Fibroblast of lung (primary cell): Measurements from ENCODE around the gene CRABP1. TPM values are rescaled to one million over a fixed set of nuclear protein-coding genes. Genes with fewer than 3 reads are reported as not detected.

Experiments used
- DNase-seq, 2 donors: peaks; one replicate each; pipeline versions ENCODE4 v3.0.0 to v3.0.0-alpha.2; 2010; ENCODE audit warnings: low read depth in 2 of 2
- H2AFZ ChIP-seq: 2 replicates; pipeline ENCODE4 v1.5.1; 2012; ENCODE audit warnings: low read length, control low read depth, inconsistent platforms
- H3K27ac ChIP-seq: 2 replicates; pipeline ENCODE4 v1.5.1; 2011; ENCODE audit warnings: low read length, control low read depth; ENCODE audit not compliant: insufficient read depth
- H3K27me3 ChIP-seq: 2 replicates; pipeline ENCODE4 v1.5.1; 2011; ENCODE audit warnings: mild to moderate bottlenecking, low read length; ENCODE audit not compliant: control insufficient read depth, insufficient read depth
- H3K36me3 ChIP-seq: 2 replicates; pipeline ENCODE4 v1.5.1; 2011; ENCODE audit warnings: low read length; ENCODE audit not compliant: control insufficient read depth, insufficient read depth
- H3K4me1 ChIP-seq: 2 replicates; pipeline ENCODE4 v1.5.1; 2011; ENCODE audit warnings: low read length; ENCODE audit not compliant: control insufficient read depth, insufficient read depth; ENCODE audit errors: extremely low read depth
- H3K4me2 ChIP-seq: 2 replicates; pipeline ENCODE4 v1.5.1; 2011; ENCODE audit warnings: low read length, control low read depth; ENCODE audit not compliant: insufficient read depth; ENCODE audit errors: extremely low read depth
- H3K4me3 ChIP-seq, 4 experiments: fragments of 200-600 bp in 1 of 4; sonication (generic) in 1 of 4; replicated peaks in 1 of 4; 2 replicates each; pipeline ENCODE4 v1.5.1; 2011 to 2016; ENCODE audit warnings: low read length in 4 of 4, low read depth in 3 of 4, mild to moderate bottlenecking in 3 of 4, control low read depth in 2 of 4, inconsistent platforms in 1 of 4, mixed read lengths in 1 of 4; ENCODE audit not compliant: insufficient read depth in 1 of 4; ENCODE audit errors: control extremely low read depth in 1 of 4
- H3K79me2 ChIP-seq: 2 replicates; pipeline ENCODE4 v1.5.1; 2012; ENCODE audit warnings: mild to moderate bottlenecking, low read length, inconsistent platforms; ENCODE audit not compliant: control insufficient read depth, insufficient read depth
- H3K9ac ChIP-seq: 2 replicates; pipeline ENCODE4 v1.5.1; 2011; ENCODE audit warnings: mild to moderate bottlenecking, low read length, control low read depth; ENCODE audit not compliant: insufficient read depth
- H3K9me3 ChIP-seq: 2 replicates; pipeline ENCODE4 v1.5.1; 2012; ENCODE audit warnings: low read depth, low read length; ENCODE audit not compliant: control insufficient read depth, insufficient read depth
- H4K20me1 ChIP-seq: 2 replicates; pipeline ENCODE4 v1.5.1; 2011; ENCODE audit warnings: low read length; ENCODE audit not compliant: control insufficient read depth, insufficient read depth; ENCODE audit errors: extremely low read depth
- CTCF ChIP-seq, 2 donors: IDR thresholded peaks in 1 of 2; conservative IDR thresholded peaks in 1 of 2; 1 replicate in 1 of 2; 2 replicates in 1 of 2; pipeline ENCODE4 v1.5.1; 2011 to 2012; ENCODE audit warnings: low read length in 2 of 2, control low read depth in 1 of 2, inconsistent platforms in 1 of 2, low read depth in 1 of 2, mild to moderate bottlenecking in 1 of 2
- EZH2 ChIP-seq: IDR thresholded peaks from 2 replicates; pipeline ENCODE4 v1.5.1; 2012; ENCODE audit warnings: low read length, control low read depth, mild to moderate bottlenecking; ENCODE audit errors: missing control alignments
- polyA plus RNA-seq, 2 donors: library from polyadenylated mRNA; depleted of rRNA in 1 of 2; stranded (reverse) in 1 of 2; unstranded in 1 of 2; fragments of >200 nt; gene quantifications; 2 replicates each; pipeline ENCODE4 v1.2.1, GENCODE V29; 2011 to 2012; ENCODE audit warnings: missing spikeins in 1 of 2
- total RNA-seq: library from RNA; depleted of rRNA; stranded (reverse); fragments of >200 nt; gene quantifications from 2 replicates; pipeline ENCODE4 v1.2.1, GENCODE V29; 2014

CRABP1 gene
- total and polyA plus RNA-seq, 2 donors (not counting 1 experiment from before 2014, with no cell fraction given): not detected

- no peak overlapping the region for H3K27ac ChIP-seq
- H3K4me2 ChIP-seq: no peak overlapping the region
- H2AFZ ChIP-seq: no peak overlapping the region
- no peaks in the 10 kb centered on the region for H3K4me1 ChIP-seq
- TF ChIP-seq CTCF (conservative IDR thresholded peaks at IDR 0.05 in 1 of 2, IDR thresholded peaks at IDR 0.05 in 1 of 2; ENCODE audit: low read depth in 1 of 2, low read length in 2 of 2): no peak
- TF ChIP-seq EZH2: no peak
- H3K79me2 ChIP-seq: no peaks in the 10 kb centered on the region
- no peaks in the 10 kb centered on the region for H3K36me3 ChIP-seq
- H3K9me3 ChIP-seq: no peaks in the 10 kb centered on the region
- H3K9ac ChIP-seq: no peak overlapping the region
- no peak for DNase-seq
- no peaks in the 10 kb centered on the region for H4K20me1 ChIP-seq
- no peak overlapping the region for H3K4me3 ChIP-seq
- peaks cover 24% of the 10 kb centered on the region for H3K27me3 ChIP-seq
Measured at GRCh38 chr15:78347586-78348543, 7.7 kb downstream of the CRABP1 start.

GRCh38 chr15:78350058-78350457 is 9.9 kb downstream of the CRABP1 start:
- H2AFZ ChIP-seq: no peak overlapping the region
- H3K27ac ChIP-seq: no peak overlapping the region
- H3K9ac ChIP-seq: no peak overlapping the region
- no peak overlapping the region for H3K4me3 ChIP-seq
- H3K27me3 ChIP-seq: peaks cover 22% of the 10 kb centered on the region
- TF ChIP-seq EZH2 (no peak), CTCF (conservative IDR thresholded peaks at IDR 0.05 in 1 of 2, IDR thresholded peaks at IDR 0.05 in 1 of 2; ENCODE audit: low read depth in 1 of 2, low read length in 2 of 2) (no peak)
- H4K20me1 ChIP-seq: no peaks in the 10 kb centered on the region
- no peaks in the 10 kb centered on the region for H3K36me3 ChIP-seq
- H3K79me2 ChIP-seq: no peaks in the 10 kb centered on the region
- H3K9me3 ChIP-seq: no peaks in the 10 kb centered on the region
- H3K4me2 ChIP-seq: no peak overlapping the region
- no peaks in the 10 kb centered on the region for H3K4me1 ChIP-seq
- DNase-seq: no peak

- TF ChIP-seq CTCF (conservative IDR thresholded peaks at IDR 0.05 in 1 of 2, IDR thresholded peaks at IDR 0.05 in 1 of 2; ENCODE audit: low read depth in 1 of 2, low read length in 2 of 2): no peak
- TF ChIP-seq EZH2: no peak
- no peaks in the 10 kb centered on the region for H4K20me1 ChIP-seq
Measured at GRCh38 chr15:78351539-78351938, 11.4 kb downstream of the CRABP1 start.

More at GRCh38 chr15:78351539-78351938, 11.4 kb downstream of the CRABP1 start:
- DNase-seq: no peak
- Histone ChIP-seq H3K4me3 (no peak overlapping the region), H3K79me2 (no peaks in the 10 kb centered on the region), H2AFZ (no peak overlapping the region), H3K4me1 (no peaks in the 10 kb centered on the region), H3K36me3 (no peaks in the 10 kb centered on the region), H3K9me3 (no peaks in the 10 kb centered on the region), H3K27ac (no peak overlapping the region), H3K27me3 (peaks cover 12% of the 10 kb centered on the region), H3K4me2 (no peak overlapping the region), H3K9ac (no peak overlapping the region)
